Right lung (tissue), 5 donors: Measurements from ENCODE around the gene TMEM218. TPM values are rescaled to one million over a fixed set of nuclear protein-coding genes. Genes with fewer than 3 reads are reported as not detected.

Experiments used
- DNase-seq, 2 donors: peaks; one replicate each; pipeline ENCODE4 v3.0.0-alpha.2; 2013
- polyA plus RNA-seq, 5 donors: library from polyadenylated mRNA; unstranded; fragments of 120-200 nt; gene quantifications; one replicate each; pipeline versions ENCODE4 v1.2.1 to v1.2.3, GENCODE V29; 2013; ENCODE audit warnings: inconsistent platforms in 1 of 5, low replicate concordance in 1 of 5; ENCODE audit not compliant: insufficient read length in 5 of 5, insufficient read depth in 1 of 5

Gene TMEM218
- polyA plus RNA-seq, 5 donors: 52.9 to 58.5 (median 56.6) TPM

DNA sequence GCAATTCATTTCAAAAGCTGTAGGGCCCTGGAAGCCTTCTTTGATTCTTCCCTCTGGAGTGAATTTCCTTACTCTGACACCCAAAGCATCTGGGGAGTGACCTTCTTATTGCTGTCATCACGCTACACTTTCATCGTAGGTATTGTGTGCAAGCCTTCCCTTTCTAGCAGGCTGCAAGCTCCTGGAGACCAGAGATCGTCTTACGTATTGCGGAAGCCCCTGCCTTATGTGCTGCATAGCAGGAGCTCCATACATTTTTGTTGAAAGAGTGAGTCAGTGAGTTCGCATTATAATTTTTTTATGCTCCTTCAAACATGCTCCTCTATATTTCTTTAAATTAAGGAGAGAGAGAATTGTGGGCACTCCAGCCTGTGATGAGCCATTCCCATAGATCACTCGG lies 21.2 kb upstream of the TMEM218 start:
- DNase-seq: no peak

DNA sequence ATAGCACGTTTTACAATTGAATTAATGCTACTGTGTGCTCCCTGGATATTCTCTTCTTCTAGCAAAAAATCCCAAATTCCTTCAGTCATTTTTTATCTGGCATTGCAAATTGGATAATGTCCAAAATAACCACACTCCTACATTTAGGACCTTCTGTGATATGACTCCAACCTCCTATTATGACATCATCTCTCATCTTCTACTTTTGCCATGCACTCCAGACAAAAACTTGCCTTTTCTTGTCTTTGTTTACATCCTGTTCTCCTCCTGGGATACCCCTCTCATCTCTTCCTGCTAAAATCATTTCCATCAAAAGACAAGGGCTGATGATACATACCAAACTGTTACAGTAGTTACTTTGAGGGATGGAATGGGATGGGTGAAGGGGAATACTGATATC lies 20.6 kb upstream of the TMEM218 start:
- no peak for DNase-seq

DNA sequence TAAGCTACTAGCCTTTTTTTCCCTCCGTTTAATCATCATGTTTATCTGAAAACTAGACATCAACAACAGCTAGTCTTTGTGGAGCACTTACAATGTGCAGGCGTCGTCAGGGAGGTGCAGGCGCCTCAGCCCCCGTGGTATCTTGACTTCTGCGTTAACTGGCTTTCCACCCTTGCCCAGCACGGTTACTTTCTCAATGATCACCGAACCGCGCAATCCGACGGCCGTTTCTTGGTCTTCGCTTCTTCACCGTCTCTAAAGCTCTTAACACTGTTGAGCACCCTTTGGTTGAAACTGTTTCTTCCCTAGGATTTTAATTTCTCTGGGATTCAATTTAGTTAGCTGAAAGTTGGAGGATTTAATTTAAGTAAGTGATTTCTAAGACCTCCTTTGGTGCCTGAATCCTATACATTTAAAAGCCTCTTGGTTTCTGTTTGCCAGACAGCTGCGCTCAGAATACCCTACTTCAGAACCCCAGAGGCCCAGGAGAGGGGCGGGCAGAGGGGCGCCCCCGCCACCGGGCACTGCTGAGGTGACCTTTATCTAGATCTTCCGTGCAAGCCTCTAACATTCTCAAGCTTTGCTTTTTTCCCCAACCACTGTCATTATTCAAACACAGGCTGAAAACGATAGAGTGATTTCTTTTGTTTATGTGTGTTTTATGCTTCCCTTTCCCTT lies 18.0 kb upstream of the TMEM218 start:
- DNase-seq: no peak

- DNase-seq: no peak
Observed at GRCh38 chr11:125128450-125128849, 17.0 kb upstream of the TMEM218 start.

DNA sequence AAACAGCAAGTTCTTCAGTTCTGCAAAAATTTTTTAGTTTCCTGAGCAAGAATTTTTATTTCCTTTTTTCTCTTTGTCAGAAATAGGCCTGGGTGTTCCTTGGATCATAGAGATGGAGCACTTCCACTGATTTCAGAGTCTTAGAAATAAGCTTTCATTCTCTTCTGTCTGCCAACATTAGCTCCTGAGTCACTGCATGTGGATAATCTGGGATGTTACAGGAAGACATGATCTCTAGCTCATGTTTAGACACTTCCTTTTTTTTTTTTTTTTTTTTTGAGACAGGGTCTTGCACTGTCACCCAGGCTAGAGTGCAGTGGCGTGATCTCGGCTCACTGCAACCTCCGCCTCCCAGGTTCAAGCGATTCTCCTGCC lies 13.2 kb upstream of the TMEM218 start:
- DNase-seq: no peak

DNA sequence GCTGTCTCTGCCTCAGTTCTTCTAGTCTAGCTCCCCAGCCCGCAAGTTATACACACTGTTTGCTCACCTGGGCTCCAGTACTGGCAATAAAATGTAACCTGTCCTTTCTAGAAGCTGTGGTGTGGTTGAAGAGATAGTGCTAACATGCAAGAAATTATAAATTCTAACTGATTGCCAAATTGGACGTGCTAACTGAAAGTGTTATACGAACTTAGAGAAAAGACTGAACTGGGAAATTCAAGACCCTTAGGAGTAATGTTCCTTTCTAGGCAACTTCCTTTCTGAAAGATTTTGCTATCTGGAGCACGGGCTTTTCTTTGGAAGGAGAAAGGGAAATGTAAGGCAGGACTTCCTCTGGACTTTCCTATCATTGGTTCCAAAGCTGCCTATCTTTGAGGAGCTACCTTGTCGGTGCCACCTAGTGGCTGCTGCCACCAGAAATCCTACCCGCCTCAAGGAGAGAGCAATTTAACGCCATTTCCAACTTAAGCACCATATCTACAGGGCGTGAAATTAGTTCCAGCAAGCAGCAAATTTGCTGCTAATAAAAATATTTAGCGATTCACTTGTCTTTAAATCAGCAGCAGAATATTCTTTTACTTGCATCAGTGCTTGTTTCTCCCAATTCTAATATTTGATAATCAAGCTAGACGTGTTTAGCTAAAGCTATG lies 12.7 kb upstream of the TMEM218 start:
- DNase-seq: no peak

GRCh38 chr11:125123194-125123946 lies 11.9 kb upstream of the TMEM218 start:
- no peak for DNase-seq

- DNase-seq: no peak
Observed at GRCh38 chr11:125117429-125117828, 6.0 kb upstream of the TMEM218 start.

DNA sequence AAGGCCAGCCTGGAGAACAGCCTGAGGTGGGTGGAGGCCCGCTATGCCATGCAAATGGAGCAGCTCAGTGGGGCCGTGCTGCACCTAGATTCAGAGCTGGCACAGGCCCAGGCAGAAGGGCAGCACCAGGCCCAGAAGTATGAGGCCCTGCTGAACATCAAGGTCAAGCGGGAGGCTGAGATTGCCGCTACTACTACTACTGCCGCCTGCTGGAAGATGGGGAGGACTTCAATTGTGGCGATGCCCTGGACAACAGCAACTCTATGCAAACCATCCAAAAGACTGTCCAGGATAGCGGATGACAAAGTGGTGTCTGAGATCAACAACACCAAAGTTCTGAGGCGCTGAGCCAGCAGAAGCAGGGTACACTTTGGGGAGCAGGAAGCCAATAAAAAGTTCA lies 3.1 kb upstream of the TMEM218 start:
- no peak for DNase-seq

DNA sequence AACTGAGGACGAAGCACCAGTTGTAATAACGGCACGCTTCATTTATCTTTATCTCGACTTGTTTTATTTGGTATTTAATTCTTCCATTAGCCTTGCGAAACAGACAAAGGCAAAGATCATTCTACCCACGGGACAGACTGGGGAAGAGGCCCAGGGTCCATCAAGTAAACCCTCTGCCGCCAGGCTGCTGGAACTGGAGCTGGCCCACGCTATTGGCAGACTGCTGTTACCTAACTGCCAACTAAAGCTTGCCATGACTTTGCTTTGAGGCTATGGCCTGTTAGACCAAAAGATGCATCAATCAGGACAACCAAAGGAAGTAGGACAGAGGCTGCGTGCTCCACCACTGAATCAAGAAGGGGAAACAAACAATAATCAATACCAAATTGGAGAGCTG lies 780 bp upstream of the TMEM218 start:
- no peak for DNase-seq

- peak in 1 of 2 donors; percentile 28 for DNase-seq
Observed at GRCh38 chr11:125111001-125111342, 454 bp downstream of the TMEM218 start.

DNA sequence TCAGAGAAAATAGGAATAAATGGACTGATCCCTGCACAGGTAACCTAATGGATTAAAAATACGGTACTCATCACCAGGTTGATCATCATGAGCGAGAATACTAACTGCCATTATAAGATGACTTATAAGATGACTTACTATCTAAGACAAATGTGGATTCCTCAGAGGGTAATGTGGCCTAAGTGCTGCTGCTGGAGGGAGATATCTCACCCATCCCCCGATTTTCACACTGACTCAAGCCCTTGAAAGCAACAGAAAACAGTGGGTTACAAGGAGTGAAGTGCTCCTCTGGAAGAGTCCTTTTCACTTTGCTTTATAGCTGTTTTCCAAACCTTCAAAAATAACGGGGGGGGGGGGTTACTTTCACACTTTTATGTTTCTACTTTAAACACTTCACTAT lies 920 bp downstream of the TMEM218 start:
- DNase-seq: no peak

DNA sequence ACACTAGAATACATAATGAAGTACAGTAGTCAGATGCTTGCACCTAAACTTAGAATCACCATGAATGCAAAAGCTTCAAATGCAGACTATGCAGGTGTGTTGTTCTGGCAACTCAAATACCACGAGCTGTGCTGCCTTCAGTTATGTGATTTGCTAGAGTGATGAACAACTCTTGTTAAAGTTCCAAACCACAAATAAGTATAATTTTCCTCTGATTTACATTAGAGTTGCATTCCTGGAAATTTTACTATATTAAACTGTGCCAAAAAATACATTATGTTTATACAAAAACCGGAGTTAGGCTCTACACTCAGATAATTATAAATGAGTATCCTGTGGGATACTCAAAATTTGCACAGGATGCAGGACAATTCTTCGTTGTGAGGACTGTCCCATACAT lies 3.0 kb downstream of the TMEM218 start:
- no peak for DNase-seq

GRCh38 chr11:125105926-125106325 lies 5.5 kb downstream of the TMEM218 start:
- DNase-seq: no peak

DNA sequence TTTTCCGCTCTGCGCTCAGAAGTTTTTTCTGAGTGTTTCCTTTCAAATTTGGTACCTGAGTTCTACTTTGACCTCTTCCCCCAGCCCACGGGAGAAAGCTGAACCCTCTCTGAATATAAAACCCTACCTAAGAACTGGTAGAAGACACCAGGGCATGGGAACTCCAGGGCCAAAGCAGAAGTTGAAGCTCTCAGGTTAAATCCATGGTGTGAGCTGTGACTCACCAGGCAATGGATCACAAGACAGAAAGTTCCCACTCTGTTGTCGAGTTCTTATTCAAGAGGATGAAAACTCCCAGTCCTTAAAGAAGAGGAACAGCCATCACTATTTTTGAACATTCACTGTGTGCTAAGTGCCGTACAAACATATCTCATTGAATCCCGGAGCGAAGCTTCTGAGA lies 8.9 kb downstream of the TMEM218 start:
- DNase-seq: no peak

- DNase-seq: no peak
Observed at GRCh38 chr11:125102025-125102424, 9.4 kb downstream of the TMEM218 start.

DNA sequence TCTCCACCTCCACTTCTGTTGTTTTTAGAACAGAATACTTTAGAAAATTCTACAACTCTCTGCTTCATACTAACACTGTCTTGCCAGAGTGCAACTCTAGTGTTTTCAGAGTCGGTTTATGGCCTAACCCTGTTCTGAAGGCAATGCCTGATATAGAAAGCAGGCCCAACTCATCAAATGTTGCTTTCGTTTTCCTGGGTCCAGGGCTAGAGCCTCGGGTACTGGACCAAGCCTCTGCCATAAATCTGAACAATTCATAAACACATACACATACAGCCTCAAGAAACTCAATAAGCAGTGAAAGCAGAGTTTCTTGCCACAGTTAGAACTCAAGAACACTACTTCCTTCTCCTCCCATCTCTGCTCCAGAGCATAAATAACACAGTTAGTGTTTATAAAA lies 9.8 kb downstream of the TMEM218 start:
- no peak for DNase-seq

DNA sequence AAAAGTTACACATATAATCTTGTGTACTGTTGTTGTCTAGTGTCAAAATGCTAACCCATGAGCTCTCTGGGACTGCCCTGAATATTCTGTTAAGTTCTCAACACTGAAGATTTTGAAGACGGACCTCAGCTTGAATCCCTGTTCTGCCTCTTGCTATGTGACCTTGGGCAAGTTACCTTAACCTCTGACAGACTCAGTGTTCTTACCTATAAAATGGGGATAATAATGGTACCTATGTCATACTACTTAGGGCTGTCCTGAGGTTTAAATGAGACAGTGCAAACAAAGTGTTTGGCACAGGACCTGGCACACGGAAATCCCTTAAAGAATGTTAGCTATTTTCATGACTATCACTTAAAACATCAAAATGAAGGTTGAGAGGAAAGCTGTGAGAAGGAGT lies 11.3 kb downstream of the TMEM218 start:
- no peak for DNase-seq

GRCh38 chr11:125094731-125095130 lies 16.7 kb downstream of the TMEM218 start:
- no peak for DNase-seq

GRCh38 chr11:125093502-125093901 lies 17.9 kb downstream of the TMEM218 start:
- DNase-seq: no peak

- no peak for DNase-seq
Observed at GRCh38 chr11:125092669-125093068, 18.8 kb downstream of the TMEM218 start.

DNA sequence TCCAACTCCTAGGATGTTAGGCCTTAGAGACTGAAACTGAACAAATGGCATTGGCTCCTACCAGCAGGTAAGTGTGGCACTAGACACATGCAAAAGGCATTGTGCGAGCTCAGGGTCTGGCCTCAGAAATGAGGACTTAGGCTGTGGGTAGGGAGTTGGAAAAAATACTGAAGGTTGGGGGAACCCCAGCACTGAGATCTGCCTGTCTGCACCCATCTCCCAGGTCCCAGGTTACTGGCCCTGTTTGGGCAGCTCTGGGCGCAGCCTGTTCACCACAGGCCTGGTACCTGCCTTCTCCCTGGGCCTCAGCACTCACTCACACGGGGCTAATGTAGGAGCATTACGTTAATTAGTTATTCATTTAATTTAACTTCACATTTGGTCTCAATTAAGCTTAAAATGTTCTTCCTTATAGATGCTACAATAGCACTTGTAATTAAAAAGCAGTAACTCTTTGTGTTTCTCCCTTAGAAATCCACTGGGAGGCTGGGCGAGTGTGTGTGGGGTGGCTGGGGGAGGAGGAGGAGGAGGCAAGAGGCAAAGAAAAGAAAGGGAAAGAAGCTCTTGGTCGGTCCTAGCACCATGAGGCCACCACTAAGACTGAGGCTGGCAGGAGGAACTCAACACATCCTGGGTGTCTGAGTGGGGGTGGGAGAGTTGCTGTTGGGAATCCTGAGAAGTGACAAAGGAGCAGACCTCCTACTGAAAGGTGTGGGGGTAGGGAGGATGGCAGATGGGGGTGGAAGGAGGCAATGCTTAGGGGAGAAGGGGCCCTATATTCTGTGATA lies 19.4 kb downstream of the TMEM218 start:
- DNase-seq: no peak
